KOPT-K1 (cell line): ENCODE results near the gene DCAF7.

Source experiments
- H3K27ac ChIP-seq: fragments of 200-600 bp; sonication (generic); 2 replicates; pipeline ENCODE4 v1.5.1; 2016; ENCODE audit warnings: antibody characterized with exemption, mild to moderate bottlenecking, low read depth, low read length; ENCODE audit not compliant: poor library complexity, severe bottlenecking
- H3K36me3 ChIP-seq: fragments of 200-600 bp; sonication (generic); 2 replicates; pipeline ENCODE4 v1.5.1; 2017; ENCODE audit warnings: antibody characterized with exemption, mild to moderate bottlenecking, low read length, moderate library complexity; ENCODE audit not compliant: insufficient read depth
- H3K9me3 ChIP-seq: fragments of 200-600 bp; sonication (generic); 2 replicates; pipeline ENCODE4 v1.5.1; 2017; ENCODE audit warnings: antibody characterized with exemption, low read length, mild to moderate bottlenecking; ENCODE audit not compliant: insufficient read depth, poor library complexity, severe bottlenecking

The DCAF7 gene

GRCh38 chr17:63549289-63549945 is 860 bp upstream of the DCAF7 start:
- peak overlapping the region; percentile 90 for H3K27ac ChIP-seq
- H3K9me3 ChIP-seq, result no peaks in the 10 kb centered on the region

GRCh38 chr17:63550817-63551639 is 751 bp downstream of the DCAF7 start:
- Histone ChIP-seq H3K27ac (peak overlapping the region; percentile 90), H3K36me3 (peaks cover 38% of the 10 kb centered on the region)

More at GRCh38 chr17:63549289-63549945, 860 bp upstream of the DCAF7 start:
- peaks cover 24% of the 10 kb centered on the region for H3K36me3 ChIP-seq

GRCh38 chr17:63552211-63552610 is 1.9 kb downstream of the DCAF7 start:
- Histone ChIP-seq H3K36me3 (peaks cover 47% of the 10 kb centered on the region), H3K27ac (peak overlapping the region; percentile 29)

More at GRCh38 chr17:63550817-63551639, 751 bp downstream of the DCAF7 start:
- H3K9me3 ChIP-seq, result no peaks in the 10 kb centered on the region

GRCh38 chr17:63555500-63556156 is 5.4 kb downstream of the DCAF7 start:
- peaks cover 57% of the 10 kb centered on the region for H3K36me3 ChIP-seq
- H3K27ac ChIP-seq, result no peak overlapping the region
- H3K9me3 ChIP-seq, result no peaks in the 10 kb centered on the region

More at GRCh38 chr17:63552211-63552610, 1.9 kb downstream of the DCAF7 start:
- H3K9me3 ChIP-seq, result no peaks in the 10 kb centered on the region

GRCh38 chr17:63557416-63557815 is 7.1 kb downstream of the DCAF7 start:
- Histone ChIP-seq H3K36me3 (peaks cover 54% of the 10 kb centered on the region), H3K27ac (no peak overlapping the region), H3K9me3 (no peaks in the 10 kb centered on the region)

- Histone ChIP-seq H3K9me3 (no peaks in the 10 kb centered on the region), H3K36me3 (peaks cover 44% of the 10 kb centered on the region), H3K27ac (no peak overlapping the region)
Observed at GRCh38 chr17:63558441-63558840, 8.2 kb downstream of the DCAF7 start.

- H3K36me3 ChIP-seq, result peaks cover 15% of the 10 kb centered on the region; the same call in 1 of the 2 replicates
- no peaks in the 10 kb centered on the region for H3K9me3 ChIP-seq
- H3K27ac ChIP-seq, result no peak overlapping the region
Observed at GRCh38 chr17:63561819-63562218, 11.5 kb downstream of the DCAF7 start.

GRCh38 chr17:63563339-63563738 is 13.1 kb downstream of the DCAF7 start:
- Histone ChIP-seq H3K36me3 (peaks cover 6% of the 10 kb centered on the region; the same call in 1 of the 2 replicates), H3K9me3 (no peaks in the 10 kb centered on the region), H3K27ac (no peak overlapping the region)

GRCh38 chr17:63564562-63564961 is 14.3 kb downstream of the DCAF7 start:
- H3K36me3 ChIP-seq, result peaks cover 17% of the 10 kb centered on the region
- H3K9me3 ChIP-seq, result no peaks in the 10 kb centered on the region
- H3K27ac ChIP-seq, result no peak overlapping the region

GRCh38 chr17:63567229-63567628 is 17.0 kb downstream of the DCAF7 start:
- H3K36me3 ChIP-seq, result peaks cover 30% of the 10 kb centered on the region
- no peak overlapping the region for H3K27ac ChIP-seq
- H3K9me3 ChIP-seq, result no peaks in the 10 kb centered on the region

GRCh38 chr17:63568563-63568962 is 18.3 kb downstream of the DCAF7 start:
- Histone ChIP-seq H3K36me3 (peaks cover 43% of the 10 kb centered on the region), H3K27ac (no peak overlapping the region), H3K9me3 (no peaks in the 10 kb centered on the region)

GRCh38 chr17:63571632-63572310 is 21.5 kb downstream of the DCAF7 start:
- Histone ChIP-seq H3K27ac (no peak overlapping the region), H3K9me3 (no peaks in the 10 kb centered on the region), H3K36me3 (peaks cover 51% of the 10 kb centered on the region)

- no peaks in the 10 kb centered on the region for H3K9me3 ChIP-seq
- H3K36me3 ChIP-seq, result peaks cover 62% of the 10 kb centered on the region
Observed at GRCh38 chr17:63573634-63574033, 23.4 kb downstream of the DCAF7 start.

GRCh38 chr17:63578027-63578768 is 27.9 kb downstream of the DCAF7 start:
- peaks cover 76% of the 10 kb centered on the region for H3K36me3 ChIP-seq
- no peaks in the 10 kb centered on the region for H3K9me3 ChIP-seq
- no peak overlapping the region for H3K27ac ChIP-seq

More at GRCh38 chr17:63573634-63574033, 23.4 kb downstream of the DCAF7 start:
- no peak overlapping the region for H3K27ac ChIP-seq
